Measurements from ENCODE around the gene FAF2. TPM values are rescaled to one million over a fixed set of nuclear protein-coding genes. Genes with fewer than 3 reads are reported as not detected.

The FAF2 gene, protein sequence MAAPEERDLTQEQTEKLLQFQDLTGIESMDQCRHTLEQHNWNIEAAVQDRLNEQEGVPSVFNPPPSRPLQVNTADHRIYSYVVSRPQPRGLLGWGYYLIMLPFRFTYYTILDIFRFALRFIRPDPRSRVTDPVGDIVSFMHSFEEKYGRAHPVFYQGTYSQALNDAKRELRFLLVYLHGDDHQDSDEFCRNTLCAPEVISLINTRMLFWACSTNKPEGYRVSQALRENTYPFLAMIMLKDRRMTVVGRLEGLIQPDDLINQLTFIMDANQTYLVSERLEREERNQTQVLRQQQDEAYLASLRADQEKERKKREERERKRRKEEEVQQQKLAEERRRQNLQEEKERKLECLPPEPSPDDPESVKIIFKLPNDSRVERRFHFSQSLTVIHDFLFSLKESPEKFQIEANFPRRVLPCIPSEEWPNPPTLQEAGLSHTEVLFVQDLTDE
- total RNA-seq (10 to 100 TPM; 28.0 to 43.2 (median 31.2) TPM), polyA plus RNA-seq (10 to 100 TPM; 11.8 to 15.3 TPM), total RNA-seq (54.4 reads per million, percentile 73 among the genes with 10 or more reads in this experiment)

DNA sequence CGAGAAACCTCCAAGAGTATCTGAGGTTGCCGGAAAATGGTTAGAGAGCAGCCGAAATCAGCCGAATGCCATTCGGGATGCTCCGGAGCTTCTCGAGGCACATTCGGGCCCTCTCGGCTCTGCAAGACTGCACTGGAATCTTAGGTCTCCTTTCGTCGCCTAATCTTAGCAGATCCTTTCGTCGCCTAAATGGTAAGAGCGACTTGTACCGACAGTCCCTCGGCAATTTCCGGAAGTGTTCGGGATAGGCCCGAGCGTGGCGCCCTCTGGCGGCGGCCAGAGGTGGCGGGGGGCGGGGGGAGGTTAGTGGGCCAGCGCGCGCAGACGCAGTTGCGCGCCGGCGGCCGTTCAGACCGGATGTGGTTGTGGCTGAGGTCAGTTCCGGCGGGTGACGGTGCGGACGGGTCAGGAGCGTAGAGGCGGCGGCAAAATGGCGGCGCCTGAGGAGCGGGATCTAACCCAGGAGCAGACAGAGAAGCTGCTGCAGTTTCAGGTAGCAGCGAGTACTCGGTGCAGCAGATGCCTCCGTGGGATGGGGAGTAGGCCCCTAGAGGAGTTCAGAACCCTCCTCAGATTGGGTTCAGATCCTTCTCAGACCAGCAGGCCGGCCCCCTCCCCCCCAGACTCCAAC is at the start of gene FAF2:
FAF2 (plus strand) TSS at position 408 of the 631 bp plus-strand sequence; CDS start at position 431, 23 bp downstream.
- H3K27ac Mint-ChIP-seq, result peak within 1 kb of the TSS; percentile 81 to 99 (median 98)
- H3K36me3 Mint-ChIP-seq, result peaks cover 0 to 8% (median 6%) of the 10 kb centered on the region in 5 donors
- peaks cover 22 to 23% of the 10 kb centered on the region in 2 donors for H3K4me1 ChIP-seq (ENCODE audit: control insufficient read depth in 2 of 2, insufficient read depth in 2 of 2, low read length in 2 of 2)
- peaks cover 0 to 5% (median 0%) of the 10 kb centered on the region in 11 donors for H3K9me3 Mint-ChIP-seq
- H3K4me3 ChIP-seq (ENCODE audit: low read length), result peak within 1 kb of the TSS; percentile 99
- ChIA-PET POLR2A (interaction anchor here (0.7 to 5.2 kb wide), 18 partner anchors 9 to 575 kb away, joined by 3 to 91 read pairs (median 4); partner anchors contain the start of genes CDHR2, CLTB, KIAA1191 and RNF44), CTCF (interaction anchor here (0.7 to 3.3 kb wide), 11 partner anchors 18 to 148 kb away, joined by 3 to 19 read pairs (median 4); partner anchors contain the start of genes CLTB and RNF44)
- ATAC-seq (peak; percentile 97), DNase-seq (peak; percentile 97 to 100 (median 99))
- peak within 1 kb of the TSS; percentile 94 for H3K27ac ChIP-seq (ENCODE audit: low read depth, low read length)
- no peaks in the 10 kb centered on the region for H3K27me3 ChIP-seq (ENCODE audit: control insufficient read depth in 2 of 2, insufficient read depth in 2 of 2, low read length in 2 of 2)
- H3K4me1 Mint-ChIP-seq, result peaks cover 25 to 49% (median 40%) of the 10 kb centered on the region in 7 donors
- H3K27me3 Mint-ChIP-seq, result peaks cover 0 to 8% (median 0%) of the 10 kb centered on the region in 5 donors
- no peaks in the 10 kb centered on the region for H3K9me3 ChIP-seq (ENCODE audit: control insufficient read depth in 2 of 3, low read length in 3 of 3)
- peak within 1 kb of the TSS; percentile 92 to 99 (median 98) for H3K4me3 Mint-ChIP-seq
- peaks cover 0 to 6% (median 0%) of the 10 kb centered on the region in 3 experiments for H3K36me3 ChIP-seq (ENCODE audit: control insufficient read depth in 2 of 3, insufficient read depth in 3 of 3, low read length in 3 of 3)
- intact Hi-C loops (cut with micrococcal nuclease), result loop anchor here (1.0 to 10.0 kb wide), 11 partner anchors 11 to 923 kb away; partner anchors contain the start of genes CLTB (in 2 of the 2), KIAA1191 (in 2 of the 2), RNF44 (in 2 of the 2) and ARL10 (in 1 of the 2)

DNA sequence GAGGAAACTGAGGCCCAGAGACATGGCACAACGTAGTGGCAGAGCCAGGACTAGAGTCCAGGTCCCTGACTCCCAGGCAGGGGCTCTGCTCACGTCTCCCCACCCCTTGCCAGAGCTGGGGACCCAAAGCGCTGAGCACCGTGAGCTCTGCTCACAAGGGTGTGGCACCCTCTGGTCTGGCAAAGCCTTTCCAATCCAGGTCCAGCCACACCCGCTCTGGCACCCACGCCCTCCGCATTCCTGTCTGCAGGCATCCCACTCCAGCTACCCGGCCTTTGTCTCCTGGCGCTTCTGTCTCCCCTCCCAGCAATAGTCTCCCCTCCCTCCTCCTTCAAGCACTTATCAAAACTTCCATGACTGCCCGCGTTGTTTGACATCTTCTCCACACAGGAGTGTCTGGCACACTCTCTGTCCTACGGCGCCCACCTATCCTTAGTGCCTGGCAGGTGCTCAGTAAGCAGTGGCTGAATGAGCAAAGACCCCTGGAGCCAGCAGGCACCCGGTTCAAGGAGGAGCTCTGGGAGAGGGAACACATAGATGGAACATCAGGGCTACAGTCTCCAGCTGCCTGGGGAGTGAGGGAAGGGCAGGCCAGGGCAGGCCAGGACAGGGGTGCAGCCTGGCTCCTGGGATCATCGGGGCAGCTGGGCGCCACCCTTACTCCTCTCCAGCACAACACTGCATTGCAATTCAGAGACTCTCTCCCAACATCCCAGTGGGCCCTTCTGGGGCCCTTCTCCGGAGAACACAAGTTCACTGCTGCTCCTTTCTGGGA is 47.6 kb upstream of the FAF2 start:
- Histone ChIP-seq H3K27ac (ENCODE audit: low read depth, low read length) (no peak overlapping the region), H3K4me3 (ENCODE audit: low read length) (no peak overlapping the region), H3K4me1 (ENCODE audit: control insufficient read depth in 2 of 2, insufficient read depth in 2 of 2, low read length in 2 of 2) (no peaks in the 10 kb centered on the region), H3K36me3 (ENCODE audit: control insufficient read depth in 2 of 3, insufficient read depth in 3 of 3, low read length in 3 of 3) (peaks cover 0 to 36% (median 0%) of the 10 kb centered on the region in 3 experiments), H3K27me3 (ENCODE audit: control insufficient read depth in 2 of 2, insufficient read depth in 2 of 2, low read length in 2 of 2) (no peaks in the 10 kb centered on the region), H3K9me3 (ENCODE audit: control insufficient read depth in 2 of 3, low read length in 3 of 3) (no peaks in the 10 kb centered on the region)
- ATAC-seq, result peak; percentile 24
- H3K27ac Mint-ChIP-seq, result no peak overlapping the region
- intact Hi-C loops (cut with micrococcal nuclease), result no loop called here
- H3K27me3 Mint-ChIP-seq, result no peaks in the 10 kb centered on the region
- DNase-seq, result no peak
- no peaks in the 10 kb centered on the region for H3K9me3 Mint-ChIP-seq
- H3K4me1 Mint-ChIP-seq, result no peaks in the 10 kb centered on the region
- no peak overlapping the region for H3K4me3 Mint-ChIP-seq
- ChIA-PET CTCF (no interaction called here), POLR2A (interaction anchor here (0.6 kb wide), 1 partner anchor 123 kb away, joined by 4 read pairs; no protein-coding TSS in a partner anchor)
- peaks cover 0 to 17% (median 0%) of the 10 kb centered on the region in 5 donors for H3K36me3 Mint-ChIP-seq

- Histone ChIP-seq H3K4me1 (ENCODE audit: control insufficient read depth in 2 of 2, insufficient read depth in 2 of 2, low read length in 2 of 2) (no peaks in the 10 kb centered on the region), H3K4me3 (ENCODE audit: low read length) (no peak overlapping the region), H3K27me3 (ENCODE audit: control insufficient read depth in 2 of 2, insufficient read depth in 2 of 2, low read length in 2 of 2) (no peaks in the 10 kb centered on the region), H3K9me3 (ENCODE audit: control insufficient read depth in 2 of 3, low read length in 3 of 3) (no peaks in the 10 kb centered on the region), H3K36me3 (ENCODE audit: control insufficient read depth in 2 of 3, insufficient read depth in 3 of 3, low read length in 3 of 3) (peaks cover 0 to 44% (median 0%) of the 10 kb centered on the region in 3 experiments), H3K27ac (ENCODE audit: low read depth, low read length) (no peak overlapping the region)
- ChIA-PET POLR2A (interaction anchor here (0.6 kb wide), 1 partner anchor 122 kb away, joined by 4 read pairs; no protein-coding TSS in a partner anchor), CTCF (no interaction called here)
- Mint-ChIP-seq H3K4me1 (no peaks in the 10 kb centered on the region), H3K4me3 (no peak overlapping the region), H3K36me3 (peaks cover 0 to 16% (median 0%) of the 10 kb centered on the region in 5 donors), H3K27ac (peak overlapping the region in 2 of 9 donors; percentile 32 to 60), H3K27me3 (no peaks in the 10 kb centered on the region), H3K9me3 (no peaks in the 10 kb centered on the region)
- ATAC-seq (no peak), DNase-seq (no peak)
- intact Hi-C loops (cut with micrococcal nuclease), result no loop called here
Observed at GRCh38 chr5:176401281-176402205, 46.6 kb upstream of the FAF2 start.

- Histone ChIP-seq H3K27me3 (ENCODE audit: control insufficient read depth in 2 of 2, insufficient read depth in 2 of 2, low read length in 2 of 2) (no peaks in the 10 kb centered on the region), H3K9me3 (ENCODE audit: control insufficient read depth in 2 of 3, low read length in 3 of 3) (no peaks in the 10 kb centered on the region), H3K4me3 (ENCODE audit: low read length) (no peak overlapping the region), H3K4me1 (ENCODE audit: control insufficient read depth in 2 of 2, insufficient read depth in 2 of 2, low read length in 2 of 2) (no peaks in the 10 kb centered on the region), H3K36me3 (ENCODE audit: control insufficient read depth in 2 of 3, insufficient read depth in 3 of 3, low read length in 3 of 3) (peaks cover 0 to 49% (median 0%) of the 10 kb centered on the region in 3 experiments), H3K27ac (ENCODE audit: low read depth, low read length) (no peak overlapping the region)
- intact Hi-C loops (cut with micrococcal nuclease), result no loop called here
- Mint-ChIP-seq H3K4me3 (no peak overlapping the region), H3K4me1 (peaks cover 0 to 8% (median under 1%) of the 10 kb centered on the region in 7 donors), H3K36me3 (peaks cover 0 to 19% (median 10%) of the 10 kb centered on the region in 5 donors), H3K9me3 (no peaks in the 10 kb centered on the region), H3K27ac (no peak overlapping the region), H3K27me3 (no peaks in the 10 kb centered on the region)
- POLR2A ChIA-PET, result no interaction called here
- CTCF ChIA-PET, result no interaction called here
- DNase-seq, result no peak
- no peak for ATAC-seq
Observed at GRCh38 chr5:176405656-176406435, 42.3 kb upstream of the FAF2 start.

DNA sequence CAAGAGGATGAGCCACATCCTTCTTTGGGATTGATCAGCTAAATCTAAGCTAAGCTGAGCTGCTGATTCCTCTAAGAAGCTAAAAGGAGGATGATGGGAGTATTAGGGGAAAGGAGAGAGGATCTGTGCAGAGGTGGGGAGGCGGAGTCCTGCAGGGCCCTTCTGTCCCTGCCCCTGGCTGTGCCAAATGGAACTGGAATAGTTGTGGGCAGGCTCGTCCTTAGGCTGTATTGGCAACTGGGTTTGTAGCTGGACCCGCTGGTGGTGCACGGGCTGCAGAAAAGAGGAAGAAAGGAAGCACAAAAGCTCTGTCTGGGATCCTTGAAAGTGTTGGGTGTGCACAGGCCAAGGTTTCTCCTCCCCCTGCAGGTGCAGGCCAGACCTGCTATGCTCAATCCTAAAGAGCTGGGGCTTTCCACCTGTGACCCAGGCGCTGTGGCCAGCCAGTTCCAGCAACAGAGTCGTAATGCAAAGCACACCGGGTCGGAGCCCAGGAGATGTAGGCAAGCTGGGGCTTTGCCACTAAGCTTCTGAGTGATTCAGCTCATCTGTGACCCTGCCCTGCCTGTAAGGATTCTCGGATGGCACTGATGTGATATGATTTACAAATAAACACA is 41.6 kb upstream of the FAF2 start:
- intact Hi-C loops (cut with micrococcal nuclease), result no loop called here
- Histone ChIP-seq H3K27ac (ENCODE audit: low read depth, low read length) (no peak overlapping the region), H3K36me3 (ENCODE audit: control insufficient read depth in 2 of 3, insufficient read depth in 3 of 3, low read length in 3 of 3) (peaks cover 0 to 47% (median 0%) of the 10 kb centered on the region in 3 experiments), H3K4me1 (ENCODE audit: control insufficient read depth in 2 of 2, insufficient read depth in 2 of 2, low read length in 2 of 2) (no peaks in the 10 kb centered on the region), H3K9me3 (ENCODE audit: control insufficient read depth in 2 of 3, low read length in 3 of 3) (no peaks in the 10 kb centered on the region), H3K4me3 (ENCODE audit: low read length) (no peak overlapping the region), H3K27me3 (ENCODE audit: control insufficient read depth in 2 of 2, insufficient read depth in 2 of 2, low read length in 2 of 2) (no peaks in the 10 kb centered on the region)
- ChIA-PET POLR2A (interaction anchor here (0.6 kb wide), 1 partner anchor 77 kb away, joined by 3 read pairs; no protein-coding TSS in a partner anchor), CTCF (interaction anchor here (0.6 kb wide), 1 partner anchor 189 kb away, joined by 3 read pairs; no protein-coding TSS in a partner anchor)
- Mint-ChIP-seq H3K27ac (peak overlapping the region in 1 of 9 donors; percentile 43), H3K4me3 (no peak overlapping the region), H3K36me3 (peaks cover 0 to 19% (median 12%) of the 10 kb centered on the region in 5 donors), H3K4me1 (peaks cover 7 to 15% (median 8%) of the 10 kb centered on the region in 7 donors), H3K9me3 (no peaks in the 10 kb centered on the region), H3K27me3 (no peaks in the 10 kb centered on the region)
- no peak for ATAC-seq
- no peak for DNase-seq

All from naive thymus-derived CD4-positive, alpha-beta T cell (primary cell).